Measurements from ENCODE around the gene ATP9B.

DNA sequence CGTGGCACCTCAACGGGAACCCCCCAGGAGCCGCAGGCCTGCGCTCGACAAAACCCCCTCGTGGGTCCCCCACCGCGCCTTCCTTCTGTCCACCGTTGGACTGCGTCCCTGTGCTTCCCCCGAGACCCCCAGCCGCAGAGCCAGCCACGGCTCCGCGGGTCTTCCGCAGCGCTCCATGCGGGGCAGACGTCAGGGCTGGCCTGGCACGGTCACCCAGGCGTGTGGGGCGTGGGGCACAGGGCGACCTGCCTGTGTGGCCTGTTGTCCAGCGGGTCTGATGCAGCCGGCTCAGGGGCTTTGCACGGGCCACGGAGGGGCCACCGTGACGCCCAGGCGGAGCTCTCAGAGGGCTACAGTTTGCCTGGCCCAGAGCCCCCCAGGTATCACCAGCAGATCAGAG is 337.5 kb downstream of the ATP9B start:
- no peak for TF ChIP-seq POLR2A (IDR thresholded peaks at IDR 0.05; ENCODE audit: low read depth)
- TF ChIP-seq POLR2AphosphoS5 (IDR thresholded peaks at IDR 0.05): no peak
